K562 (cell line): ENCODE data around the gene GRM5. TPM values are rescaled to one million over a fixed set of nuclear protein-coding genes. Genes with fewer than 3 reads are reported as not detected.

ENCODE experiments used
- ATAC-seq: fragments of 200-7000 bp; cut with Tn5 transposase; 3 replicates; pipeline ENCODE4 v1.9.1; 2020; ENCODE audit warnings: moderate library complexity
- BruUV-seq: library from RNA; stranded (reverse); fragments of 400-500 nt; replicated peaks from 2 replicates; lab custom pipeline; 2021; lab: Mats Ljungman, UMichigan
- CTCF ChIA-PET: fragments of 300-600 bp; formaldehyde crosslinking; extraction: SDS; loops from one replicate; lab custom pipeline; 2021; ENCODE audit warnings: low intra/inter-chr PET ratio; lab: Yijun Ruan, JAX
- POLR2A ChIA-PET: fragments of 300-600, 350-650 bp; sonication (Branson Sonifier 250); formaldehyde crosslinking; extraction: SDS; loops from one replicate; lab custom pipeline; 2021; ENCODE audit warnings: antibody characterized with exemption, inconsistent platforms; lab: Yijun Ruan, JAX
- DNase-seq, 4 experiments: peaks; one replicate each; pipeline versions ENCODE4 v3.0.0 to v3.0.0-alpha.2; 2011 to 2018; ENCODE audit warnings: low spot score in 3 of 4, mixed read lengths in 3 of 4; ENCODE audit errors: extremely low read depth in 1 of 4
- FAIRE-seq: peaks from 2 replicates; lab custom pipeline; 2011; peaks lifted over from hg19 to GRCh38; lab: Jason Lieb, UNC
- H2AFZ ChIP-seq: 2 replicates; pipeline ENCODE4 v1.6.0; 2011; ENCODE audit warnings: low read depth, low read length, control low read depth, inconsistent platforms
- H3K27ac ChIP-seq: fragments of 200-600 bp; 3 replicates; pipeline ENCODE4 v1.8.0; 2011; ENCODE audit warnings: low read depth, mild to moderate bottlenecking, control low read depth, inconsistent platforms, low read length, moderate library complexity, mixed read lengths; ENCODE audit errors: extremely low read depth
- H3K27me3 ChIP-seq, 2 experiments: fragments of 300-600 bp in 1 of 2; 2 replicates in 1 of 2; 3 replicates in 1 of 2; pipeline versions ENCODE4 v1.6.0 to v1.8.0; 2011; ENCODE audit warnings: inconsistent platforms in 2 of 2, low read length in 2 of 2, mild to moderate bottlenecking in 1 of 2, mixed read lengths in 1 of 2, moderate library complexity in 1 of 2; ENCODE audit not compliant: control insufficient read depth in 2 of 2, insufficient read depth in 2 of 2
- H3K36me3 ChIP-seq: fragments of 300-600 bp; 3 replicates; pipeline ENCODE4 v1.8.0; 2011; ENCODE audit warnings: mild to moderate bottlenecking, low read length, inconsistent platforms; ENCODE audit not compliant: control insufficient read depth, insufficient read depth
- H3K4me1 ChIP-seq, 2 experiments: fragments of 200-600 bp in 1 of 2; replicated peaks in 1 of 2; 2 replicates in 1 of 2; 3 replicates in 1 of 2; pipeline versions ENCODE4 v1.5.1 to v1.8.0; 2011; ENCODE audit warnings: inconsistent platforms in 2 of 2, low read length in 2 of 2, mild to moderate bottlenecking in 1 of 2, mixed read lengths in 1 of 2, moderate library complexity in 1 of 2; ENCODE audit not compliant: control insufficient read depth in 2 of 2, insufficient read depth in 2 of 2
- H3K4me2 ChIP-seq: 2 replicates; pipeline ENCODE4 v1.6.1; 2011; ENCODE audit warnings: low read length, control low read depth, inconsistent platforms, mixed read lengths; ENCODE audit not compliant: insufficient read depth
- H3K4me3 ChIP-seq: fragments of 200-600 bp; sonication (generic), shearing (Covaris generic); 2 replicates; pipeline ENCODE4 v1.5.1; 2016; ENCODE audit warnings: control low read depth, inconsistent platforms
- H3K79me2 ChIP-seq: fragments of 200-600 bp; 3 replicates; pipeline ENCODE4 v1.8.0; 2011; ENCODE audit warnings: low read length, inconsistent platforms; ENCODE audit not compliant: control insufficient read depth, insufficient read depth
- H3K9ac ChIP-seq, 2 experiments: 2 replicates each; pipeline versions ENCODE4 v1.6.0 to v1.6.1; 2011; ENCODE audit warnings: low read depth in 2 of 2, low read length in 2 of 2, control low read depth in 1 of 2, inconsistent platforms in 1 of 2, mild to moderate bottlenecking in 1 of 2, mixed read lengths in 1 of 2; ENCODE audit not compliant: insufficient read depth in 1 of 2
- H3K9me1 ChIP-seq: one replicate; pipeline ENCODE4 v1.6.0; 2011; ENCODE audit warnings: inconsistent platforms, mild to moderate bottlenecking, low read length, moderate library complexity; ENCODE audit not compliant: control insufficient read depth, insufficient read depth
- H3K9me3 ChIP-seq: replicated peaks from 2 replicates; pipeline ENCODE4 v1.5.1; 2011; ENCODE audit warnings: low read depth, low read length, inconsistent platforms; ENCODE audit not compliant: control insufficient read depth, insufficient read depth
- H4K20me1 ChIP-seq: replicated peaks from 2 replicates; pipeline ENCODE4 v1.6.1; 2011; ENCODE audit warnings: low read length, inconsistent platforms, mixed read lengths; ENCODE audit not compliant: control insufficient read depth, insufficient read depth
- FOS ChIP-seq: IDR thresholded peaks from 3 replicates; pipeline ENCODE4 v1.6.1; 2011; ENCODE audit not compliant: insufficient read length; ENCODE audit errors: extremely low read depth
- MTA3 ChIP-seq: fragments of 450-650 bp; formaldehyde crosslinking; IDR thresholded peaks from 2 replicates; pipeline ENCODE4 v1.6.1; 2017; ENCODE audit warnings: mild to moderate bottlenecking, borderline replicate concordance
- NFE2L1 ChIP-seq: fragments of 450-650 bp; IDR thresholded peaks from 2 replicates; pipeline ENCODE4 v1.6.1; 2016; ENCODE audit warnings: missing genetic modification characterization, low read depth, mild to moderate bottlenecking, missing compliant biosample characterization, moderate library complexity, borderline replicate concordance
- PRMT5 ChIP-seq: sonication (generic); formaldehyde crosslinking; IDR thresholded peaks from 2 replicates; pipeline ENCODE4 v1.5.0; 2020; ENCODE audit warnings: missing genetic modification reagents
- RFX7 ChIP-seq: fragments of 250-450 bp; sonication (Bioruptor Pico); IDR thresholded peaks from 2 replicates; pipeline ENCODE4 v1.5.1; 2021; ENCODE audit warnings: mild to moderate bottlenecking
- SMARCA5 ChIP-seq: fragments of 450-650 bp; IDR thresholded peaks from 2 replicates; pipeline ENCODE4 v1.6.1; 2016
- TCF3 ChIP-seq: sonication (generic); formaldehyde crosslinking; IDR thresholded peaks from 2 replicates; pipeline ENCODE4 v1.4.0; 2020; ENCODE audit warnings: mild to moderate bottlenecking, missing genetic modification reagents
- YY1 ChIP-seq, 3 experiments: IDR thresholded peaks; 2 replicates each; pipeline ENCODE4 v1.6.1; 2011; ENCODE audit warnings: low read length in 2 of 3, mild to moderate bottlenecking in 2 of 3, moderate library complexity in 2 of 3, borderline replicate concordance in 1 of 3, control low read depth in 1 of 3, low read depth in 1 of 3; ENCODE audit not compliant: insufficient read depth in 3 of 3, insufficient replicate concordance in 2 of 3, control insufficient read depth in 1 of 3, insufficient read length in 1 of 3; ENCODE audit errors: extremely low read depth in 1 of 3
- ZNF778 ChIP-seq: fragments of 450-650 bp; formaldehyde crosslinking; IDR thresholded peaks from 2 replicates; pipeline ENCODE4 v1.4.0; 2020; ENCODE audit warnings: mild to moderate bottlenecking, moderate library complexity
- ZSCAN29 ChIP-seq: fragments of 450-650 bp; IDR thresholded peaks from 2 replicates; pipeline ENCODE4 v1.6.1; 2017
- WGBS: fragments of 100-300 bp; shearing (Covaris generic); methylation state at CpG from one replicate; pipeline ENCODE4 v1.1.6; 2016; ENCODE audit warnings: low coverage, mixed read lengths; ENCODE audit not compliant: insufficient coverage; ENCODE audit errors: missing lambda C conversion rate; 5-methylcytosine and 5-hydroxymethylcytosine counted together
- in situ Hi-C: fragments of 300-500 bp; cut with MboI; formaldehyde crosslinking; loops from 4 replicates; pipeline ENCODE4 v1.15.0; 2018; ENCODE audit warnings: inconsistent platforms, mixed read lengths
- intact Hi-C: fragments of 100-400 bp; cut with micrococcal nuclease; formaldehyde crosslinking; loops from 2 replicates; pipeline ENCODE4 v1.14.2; 2022
- polyA plus RNA-seq, 8 experiments: library from polyadenylated mRNA; depleted of rRNA in 4 of 8; stranded (reverse) in 5 of 8; unstranded in 3 of 8; fragments of >200 nt; fragmentation: Nextera tagmentation in 2 of 8; fragmentation: Illumina TruSeq in 1 of 8; extraction: Ambion mirVana in 2 of 8; extraction: Trizol in 1 of 8; gene quantifications; 2 replicates each; pipeline versions ENCODE4 v1.2.1 to v1.2.3, GENCODE V29; 2011 to 2014; ENCODE audit warnings: inconsistent platforms in 1 of 8, missing spikeins in 1 of 8
- total RNA-seq, 7 experiments: library from RNA; depleted of rRNA in 6 of 7; stranded (reverse); fragments of >200 nt in 6 of 7; fragmentation: Illumina TruSeq in 2 of 7; extraction: Trizol in 2 of 7; gene quantifications; 2 replicates each; pipeline versions ENCODE4 v1.2.1 to v1.2.3, GENCODE V29; 2011 to 2021; ENCODE audit warnings: low replicate concordance in 1 of 7
- TF ChIP-seq, protein P1 (sequence below), 2 experiments: fragments of 450-650 bp; IDR thresholded peaks; 2 replicates each; pipeline ENCODE4 v1.6.1; 2016
- TF ChIP-seq, protein P2 (sequence below): sonication (generic); formaldehyde crosslinking; IDR thresholded peaks from 2 replicates; pipeline ENCODE4 v1.8.1; 2023; ENCODE audit warnings: mild to moderate bottlenecking, missing genetic modification reagents, moderate library complexity
- TF ChIP-seq, protein P3 (sequence below): fragments of 450-650 bp; IDR thresholded peaks from 2 replicates; pipeline ENCODE4 v1.6.1; 2017; ENCODE audit warnings: antibody characterized with exemption
- TF ChIP-seq, protein P4 (sequence below), 2 experiments: fragments of 450-650 bp; IDR thresholded peaks; 2 replicates each; pipeline ENCODE4 v1.6.1; 2018; ENCODE audit warnings: mild to moderate bottlenecking in 2 of 2, low read depth in 1 of 2; ENCODE audit not compliant: partially characterized antibody in 2 of 2

Gene GRM5
- total and polyA plus RNA-seq, 9 of the 15 experiments (the other 6 are each of a cell fraction or from before 2014, with no cell fraction given), result not detected

DNA sequence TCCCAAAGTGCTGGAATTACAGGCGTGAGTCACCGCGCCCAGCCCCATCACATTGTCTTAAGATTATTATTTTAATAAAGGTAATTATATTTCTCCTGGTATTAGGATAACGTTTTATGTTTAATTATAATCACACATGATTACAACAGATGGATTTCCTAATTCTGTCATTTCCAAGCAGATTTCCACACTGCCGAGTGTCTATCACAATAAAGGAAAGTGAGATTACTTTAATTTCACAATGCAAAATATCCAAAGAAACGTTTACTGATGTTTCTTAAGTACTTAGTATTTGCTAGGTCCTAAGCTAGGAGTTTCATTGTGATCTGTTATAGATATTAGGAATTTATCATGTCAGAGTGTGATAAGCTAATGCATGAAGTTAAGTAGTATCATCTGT, 524.8 kb downstream of the GRM5 start:
- Histone ChIP-seq H3K27me3 (no peaks in the 10 kb centered on the region), H3K4me3 (no peak overlapping the region), H3K9me1 (no peaks in the 10 kb centered on the region), H3K9ac (no peak overlapping the region), H3K4me1 (no peaks in the 10 kb centered on the region; a peak in 1 of 5 replicates), H3K27ac (no peak overlapping the region), H3K4me2 (no peak overlapping the region), H3K79me2 (no peaks in the 10 kb centered on the region), H2AFZ (no peak overlapping the region), H3K36me3 (no peaks in the 10 kb centered on the region), H3K9me3 (no peaks in the 10 kb centered on the region), H4K20me1 (no peaks in the 10 kb centered on the region)
- no peak for ATAC-seq
- in situ Hi-C loops, result loop anchor here (10.0 kb wide), 1 partner anchor 1186 kb away; no protein-coding TSS in a partner anchor
- FAIRE-seq, result no peak
- no TSS peak for BruUV-seq
- CTCF ChIA-PET, result no interaction called here
- DNase-seq, result no peak
- POLR2A ChIA-PET, result no interaction called here
- 20% methylated on average over 6 of the region's 6 CpGs for WGBS
- intact Hi-C loops, result no loop called here
- TF ChIP-seq, protein P1, sequence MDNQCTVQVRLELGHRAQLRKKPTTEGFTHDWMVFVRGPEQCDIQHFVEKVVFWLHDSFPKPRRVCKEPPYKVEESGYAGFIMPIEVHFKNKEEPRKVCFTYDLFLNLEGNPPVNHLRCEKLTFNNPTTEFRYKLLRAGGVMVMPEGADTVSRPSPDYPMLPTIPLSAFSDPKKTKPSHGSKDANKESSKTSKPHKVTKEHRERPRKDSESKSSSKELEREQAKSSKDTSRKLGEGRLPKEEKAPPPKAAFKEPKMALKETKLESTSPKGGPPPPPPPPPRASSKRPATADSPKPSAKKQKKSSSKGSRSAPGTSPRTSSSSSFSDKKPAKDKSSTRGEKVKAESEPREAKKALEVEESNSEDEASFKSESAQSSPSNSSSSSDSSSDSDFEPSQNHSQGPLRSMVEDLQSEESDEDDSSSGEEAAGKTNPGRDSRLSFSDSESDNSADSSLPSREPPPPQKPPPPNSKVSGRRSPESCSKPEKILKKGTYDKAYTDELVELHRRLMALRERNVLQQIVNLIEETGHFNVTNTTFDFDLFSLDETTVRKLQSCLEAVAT (IDR thresholded peaks at IDR 0.05), result no peak
- TF ChIP-seq MTA3 (no peak), RFX7 (no peak), ZSCAN29 (no peak), NFE2L1 (no peak), FOS (no peak), PRMT5 (CRISPR knock-in tag) (no peak), SMARCA5 (no peak), ZNF778 (CRISPR knock-in tag) (no peak), YY1 (IDR thresholded peaks at IDR 0.05; ENCODE audit: borderline replicate concordance in 1 of 3, control insufficient read depth in 1 of 3, extremely low read depth in 1 of 3, insufficient read depth in 3 of 3, insufficient read length in 1 of 3, insufficient replicate concordance in 2 of 3, low read depth in 1 of 3, low read length in 2 of 3) (no peak), TCF3 (CRISPR knock-in tag) (no peak)
- TF ChIP-seq, protein P2, sequence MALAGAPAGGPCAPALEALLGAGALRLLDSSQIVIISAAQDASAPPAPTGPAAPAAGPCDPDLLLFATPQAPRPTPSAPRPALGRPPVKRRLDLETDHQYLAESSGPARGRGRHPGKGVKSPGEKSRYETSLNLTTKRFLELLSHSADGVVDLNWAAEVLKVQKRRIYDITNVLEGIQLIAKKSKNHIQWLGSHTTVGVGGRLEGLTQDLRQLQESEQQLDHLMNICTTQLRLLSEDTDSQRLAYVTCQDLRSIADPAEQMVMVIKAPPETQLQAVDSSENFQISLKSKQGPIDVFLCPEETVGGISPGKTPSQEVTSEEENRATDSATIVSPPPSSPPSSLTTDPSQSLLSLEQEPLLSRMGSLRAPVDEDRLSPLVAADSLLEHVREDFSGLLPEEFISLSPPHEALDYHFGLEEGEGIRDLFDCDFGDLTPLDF (CRISPR knock-in tag), result no peak
- TF ChIP-seq, protein P3, sequence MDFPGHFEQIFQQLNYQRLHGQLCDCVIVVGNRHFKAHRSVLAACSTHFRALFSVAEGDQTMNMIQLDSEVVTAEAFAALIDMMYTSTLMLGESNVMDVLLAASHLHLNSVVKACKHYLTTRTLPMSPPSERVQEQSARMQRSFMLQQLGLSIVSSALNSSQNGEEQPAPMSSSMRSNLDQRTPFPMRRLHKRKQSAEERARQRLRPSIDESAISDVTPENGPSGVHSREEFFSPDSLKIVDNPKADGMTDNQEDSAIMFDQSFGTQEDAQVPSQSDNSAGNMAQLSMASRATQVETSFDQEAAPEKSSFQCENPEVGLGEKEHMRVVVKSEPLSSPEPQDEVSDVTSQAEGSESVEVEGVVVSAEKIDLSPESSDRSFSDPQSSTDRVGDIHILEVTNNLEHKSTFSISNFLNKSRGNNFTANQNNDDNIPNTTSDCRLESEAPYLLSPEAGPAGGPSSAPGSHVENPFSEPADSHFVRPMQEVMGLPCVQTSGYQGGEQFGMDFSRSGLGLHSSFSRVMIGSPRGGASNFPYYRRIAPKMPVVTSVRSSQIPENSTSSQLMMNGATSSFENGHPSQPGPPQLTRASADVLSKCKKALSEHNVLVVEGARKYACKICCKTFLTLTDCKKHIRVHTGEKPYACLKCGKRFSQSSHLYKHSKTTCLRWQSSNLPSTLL, result no peak
- TF ChIP-seq, protein P4, sequence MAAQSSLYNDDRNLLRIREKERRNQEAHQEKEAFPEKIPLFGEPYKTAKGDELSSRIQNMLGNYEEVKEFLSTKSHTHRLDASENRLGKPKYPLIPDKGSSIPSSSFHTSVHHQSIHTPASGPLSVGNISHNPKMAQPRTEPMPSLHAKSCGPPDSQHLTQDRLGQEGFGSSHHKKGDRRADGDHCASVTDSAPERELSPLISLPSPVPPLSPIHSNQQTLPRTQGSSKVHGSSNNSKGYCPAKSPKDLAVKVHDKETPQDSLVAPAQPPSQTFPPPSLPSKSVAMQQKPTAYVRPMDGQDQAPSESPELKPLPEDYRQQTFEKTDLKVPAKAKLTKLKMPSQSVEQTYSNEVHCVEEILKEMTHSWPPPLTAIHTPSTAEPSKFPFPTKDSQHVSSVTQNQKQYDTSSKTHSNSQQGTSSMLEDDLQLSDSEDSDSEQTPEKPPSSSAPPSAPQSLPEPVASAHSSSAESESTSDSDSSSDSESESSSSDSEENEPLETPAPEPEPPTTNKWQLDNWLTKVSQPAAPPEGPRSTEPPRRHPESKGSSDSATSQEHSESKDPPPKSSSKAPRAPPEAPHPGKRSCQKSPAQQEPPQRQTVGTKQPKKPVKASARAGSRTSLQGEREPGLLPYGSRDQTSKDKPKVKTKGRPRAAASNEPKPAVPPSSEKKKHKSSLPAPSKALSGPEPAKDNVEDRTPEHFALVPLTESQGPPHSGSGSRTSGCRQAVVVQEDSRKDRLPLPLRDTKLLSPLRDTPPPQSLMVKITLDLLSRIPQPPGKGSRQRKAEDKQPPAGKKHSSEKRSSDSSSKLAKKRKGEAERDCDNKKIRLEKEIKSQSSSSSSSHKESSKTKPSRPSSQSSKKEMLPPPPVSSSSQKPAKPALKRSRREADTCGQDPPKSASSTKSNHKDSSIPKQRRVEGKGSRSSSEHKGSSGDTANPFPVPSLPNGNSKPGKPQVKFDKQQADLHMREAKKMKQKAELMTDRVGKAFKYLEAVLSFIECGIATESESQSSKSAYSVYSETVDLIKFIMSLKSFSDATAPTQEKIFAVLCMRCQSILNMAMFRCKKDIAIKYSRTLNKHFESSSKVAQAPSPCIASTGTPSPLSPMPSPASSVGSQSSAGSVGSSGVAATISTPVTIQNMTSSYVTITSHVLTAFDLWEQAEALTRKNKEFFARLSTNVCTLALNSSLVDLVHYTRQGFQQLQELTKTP (IDR thresholded peaks at IDR 0.05; ENCODE audit: low read depth in 1 of 2, partially characterized antibody in 2 of 2), result no peak
